Peyer's patch (tissue), 4 donors: ENCODE measurements around the gene MKI67.

Experiments used
- POLR2A ChIP-seq, 2 donors: fragments of 450-650 bp; IDR thresholded peaks; one replicate each; pipeline ENCODE4 v1.5.1; 2017; ENCODE audit warnings: antibody characterized with exemption in 2 of 2, mild to moderate bottlenecking in 2 of 2, moderate library complexity in 2 of 2
- TF ChIP-seq, protein P1 (sequence below), 6 experiments: fragments of 450-650 bp in 4 of 6; fragments of 200-600 bp in 2 of 6; sonication (generic) in 1 of 6; IDR thresholded peaks; one replicate each; pipeline ENCODE4 v1.5.1; 2017 to 2019; ENCODE audit warnings: antibody characterized with exemption in 6 of 6, mild to moderate bottlenecking in 3 of 6, moderate library complexity in 1 of 6

GRCh38 chr10:128095027-128095752, 31.0 kb downstream of the MKI67 start:
- TF ChIP-seq, protein P1, sequence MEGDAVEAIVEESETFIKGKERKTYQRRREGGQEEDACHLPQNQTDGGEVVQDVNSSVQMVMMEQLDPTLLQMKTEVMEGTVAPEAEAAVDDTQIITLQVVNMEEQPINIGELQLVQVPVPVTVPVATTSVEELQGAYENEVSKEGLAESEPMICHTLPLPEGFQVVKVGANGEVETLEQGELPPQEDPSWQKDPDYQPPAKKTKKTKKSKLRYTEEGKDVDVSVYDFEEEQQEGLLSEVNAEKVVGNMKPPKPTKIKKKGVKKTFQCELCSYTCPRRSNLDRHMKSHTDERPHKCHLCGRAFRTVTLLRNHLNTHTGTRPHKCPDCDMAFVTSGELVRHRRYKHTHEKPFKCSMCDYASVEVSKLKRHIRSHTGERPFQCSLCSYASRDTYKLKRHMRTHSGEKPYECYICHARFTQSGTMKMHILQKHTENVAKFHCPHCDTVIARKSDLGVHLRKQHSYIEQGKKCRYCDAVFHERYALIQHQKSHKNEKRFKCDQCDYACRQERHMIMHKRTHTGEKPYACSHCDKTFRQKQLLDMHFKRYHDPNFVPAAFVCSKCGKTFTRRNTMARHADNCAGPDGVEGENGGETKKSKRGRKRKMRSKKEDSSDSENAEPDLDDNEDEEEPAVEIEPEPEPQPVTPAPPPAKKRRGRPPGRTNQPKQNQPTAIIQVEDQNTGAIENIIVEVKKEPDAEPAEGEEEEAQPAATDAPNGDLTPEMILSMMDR (IDR thresholded peaks at IDR 0.05), result no peak
- no peak for TF ChIP-seq POLR2A (IDR thresholded peaks at IDR 0.05)
